DMS53 (cell line): ENCODE measurements around the gene OTOP1.
"Not testable (repeated sequence)": the region's sequence is repeated elsewhere in the genome, so short reads cannot be mapped to it uniquely, and the experiment has no call there.

ENCODE experiments used
- DNase-seq: peaks from one replicate; lab custom pipeline; 2025; lab: John Stamatoyannopoulos, UW

The OTOP1 gene

DNA sequence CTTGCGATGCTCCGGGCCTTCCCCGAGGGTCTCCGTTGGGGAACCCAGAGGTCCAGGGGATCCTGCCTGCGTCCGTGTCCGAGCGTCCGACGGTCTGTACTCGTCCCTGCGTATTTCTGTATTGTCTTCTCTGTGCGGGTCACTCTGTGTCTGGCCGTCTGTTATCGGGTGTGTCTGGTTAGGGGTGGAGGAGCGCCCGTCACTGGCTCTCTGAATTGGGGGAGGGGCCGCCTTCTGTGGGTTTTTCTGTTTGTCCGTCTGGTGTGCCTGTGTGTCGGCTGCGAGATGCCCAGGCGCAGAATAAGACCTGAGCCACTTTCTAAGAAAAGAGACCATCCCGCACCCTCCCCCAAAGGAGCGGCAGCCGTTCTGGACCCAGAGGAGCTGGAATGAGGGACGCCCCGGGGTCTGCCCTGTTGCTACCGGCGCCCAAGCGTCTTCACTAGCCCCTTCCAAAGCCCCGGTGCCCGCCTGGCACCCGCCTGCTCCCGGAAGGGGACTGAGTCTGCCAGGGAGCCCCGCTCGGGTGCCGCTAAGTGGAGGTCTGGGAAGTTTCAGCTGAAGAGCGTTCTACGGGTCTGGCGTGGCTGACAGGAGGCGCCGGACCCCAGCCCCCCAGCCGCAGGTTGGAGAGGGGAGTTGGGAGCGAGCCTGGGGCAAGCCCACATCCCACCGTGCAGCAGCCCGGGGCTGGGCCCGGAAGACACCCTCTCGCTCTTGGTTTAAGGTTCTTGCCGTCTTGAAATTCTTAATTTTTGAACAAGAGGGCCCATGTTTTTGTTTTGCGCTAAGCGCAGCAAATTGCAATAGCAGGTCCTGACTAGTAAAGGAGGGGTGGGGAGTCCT lies 1.0 kb upstream of the OTOP1 start:
- DNase-seq, result no peak

GRCh38 chr4:4225915-4226605 lies 669 bp downstream of the OTOP1 start:
- DNase-seq, result no peak

- no peak for DNase-seq
Measured at GRCh38 chr4:4217113-4217512, 9.6 kb downstream of the OTOP1 start.

GRCh38 chr4:4216648-4217047 lies 10.1 kb downstream of the OTOP1 start:
- peak; percentile 55 for DNase-seq

GRCh38 chr4:4213674-4214073 lies 13.1 kb downstream of the OTOP1 start:
- not testable (repeated sequence) for DNase-seq

DNA sequence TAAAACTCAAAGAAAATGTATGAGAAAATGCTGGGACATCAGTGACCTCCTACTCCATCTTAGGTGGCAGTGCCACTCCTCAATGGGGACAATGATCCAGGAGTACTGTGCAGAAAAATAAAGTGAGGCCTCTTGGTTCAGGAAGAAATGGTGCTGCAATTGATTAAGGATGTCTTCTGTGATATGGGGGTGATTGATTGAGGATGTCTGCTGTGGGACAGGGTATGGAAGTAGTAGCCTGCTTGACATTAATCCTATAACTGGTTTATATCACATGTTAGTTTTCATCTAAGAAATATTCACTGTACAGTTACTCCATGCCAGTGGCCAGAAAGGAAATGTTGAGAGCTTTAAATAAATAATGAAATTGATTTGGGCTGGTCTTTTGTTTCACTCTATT lies 20.5 kb downstream of the OTOP1 start:
- DNase-seq, result no peak

- no peak for DNase-seq
Measured at GRCh38 chr4:4204401-4204745, 22.4 kb downstream of the OTOP1 start.

DNA sequence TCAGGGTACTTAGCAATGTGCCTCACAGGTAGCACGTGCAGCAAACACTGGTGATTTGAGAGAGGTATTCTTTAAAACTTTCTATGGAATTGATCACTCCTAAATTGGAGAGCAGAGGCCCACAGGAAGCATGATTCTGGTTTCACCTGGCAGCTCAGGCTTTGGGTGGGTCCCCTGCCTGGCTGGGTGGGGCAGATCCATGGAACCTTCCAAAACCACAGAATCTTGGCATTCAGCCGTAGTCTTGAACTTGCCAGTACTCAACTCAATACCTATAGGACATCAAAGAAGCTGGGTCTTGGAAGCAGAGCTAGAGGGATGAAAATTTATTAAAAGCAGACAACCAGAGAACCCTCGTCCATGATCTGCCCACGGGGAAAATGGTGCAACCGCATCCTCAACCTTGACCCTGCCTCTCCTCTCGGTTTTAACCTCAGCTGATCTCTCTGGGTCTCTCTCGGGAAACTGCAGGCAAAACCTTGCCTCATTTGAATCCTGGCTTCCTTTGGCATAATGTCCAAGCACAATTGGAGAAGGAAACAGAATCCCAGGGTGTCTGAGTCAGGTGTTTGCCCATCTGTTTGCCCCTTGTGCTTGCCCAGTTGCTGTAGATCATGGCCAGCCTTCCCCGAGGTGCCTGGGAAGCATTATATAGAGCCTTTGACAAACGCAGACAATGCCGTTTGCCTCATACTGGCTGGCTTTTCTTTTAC lies 22.9 kb downstream of the OTOP1 start:
- no peak for DNase-seq

DNA sequence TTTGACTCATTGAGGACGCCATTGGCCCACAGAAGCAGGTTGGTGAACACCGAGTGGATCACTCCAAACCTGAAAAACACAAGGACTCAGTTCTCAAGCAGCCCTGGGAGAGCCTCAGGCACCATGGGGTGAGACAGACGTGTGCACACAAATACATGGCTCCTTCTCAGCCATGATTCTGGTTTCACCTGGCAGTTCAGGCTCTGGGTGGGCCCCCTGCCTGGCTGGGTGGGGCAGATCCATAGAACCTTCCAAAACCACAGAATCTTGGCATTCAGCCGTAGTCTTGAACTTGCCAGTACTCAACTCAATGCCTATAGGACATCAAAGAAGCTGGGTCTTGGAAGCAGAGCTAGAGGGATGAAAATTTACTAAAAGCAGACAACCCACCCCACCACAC lies 24.2 kb downstream of the OTOP1 start:
- DNase-seq, result no peak

GRCh38 chr4:4200624-4201023 lies 26.1 kb downstream of the OTOP1 start:
- no peak for DNase-seq

GRCh38 chr4:4195354-4195753 lies 31.4 kb downstream of the OTOP1 start:
- DNase-seq, result no peak

GRCh38 chr4:4188557-4188956 lies 38.2 kb downstream of the OTOP1 start:
- DNase-seq, result peak; percentile 27

- no peak for DNase-seq
Measured at GRCh38 chr4:4185528-4185927, 41.2 kb downstream of the OTOP1 start.

DNA sequence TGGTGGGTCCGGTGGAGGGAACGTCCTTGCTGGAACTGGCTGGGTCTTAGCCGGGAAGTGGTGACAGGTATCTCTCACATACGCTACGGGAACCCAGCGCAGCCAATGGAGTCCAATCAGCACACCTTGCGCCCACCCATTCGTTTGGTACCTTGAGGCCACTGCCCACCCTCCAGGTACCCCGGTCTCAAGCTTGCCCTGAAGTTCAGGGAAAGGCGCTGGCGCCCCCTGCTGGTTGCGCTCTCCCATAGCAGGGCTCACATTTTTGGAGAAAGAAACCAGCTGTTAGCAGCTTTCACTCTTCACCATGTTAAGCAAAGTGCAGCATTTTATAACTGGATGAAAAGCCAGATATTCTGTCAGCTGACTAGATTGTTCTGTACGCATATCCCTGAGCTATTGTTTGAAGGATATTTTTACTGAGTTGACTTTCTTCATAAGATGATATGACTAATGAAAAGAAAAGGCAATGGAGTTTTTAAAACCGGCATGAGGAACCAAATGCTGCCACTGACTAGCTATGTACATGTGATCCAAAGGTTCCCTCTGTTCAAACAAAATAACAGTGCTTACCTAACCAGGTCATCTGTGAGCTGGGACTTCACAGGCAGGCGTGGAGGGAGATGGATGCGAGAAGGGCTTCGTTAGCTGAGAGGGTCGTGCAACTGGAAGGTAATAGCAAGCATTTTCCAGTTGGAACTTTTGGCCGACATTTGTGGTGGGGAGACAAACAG lies 43.7 kb downstream of the OTOP1 start:
- peak; percentile 33 for DNase-seq

- DNase-seq, result no peak
Measured at GRCh38 chr4:4170596-4171150, 56.1 kb downstream of the OTOP1 start.

DNA sequence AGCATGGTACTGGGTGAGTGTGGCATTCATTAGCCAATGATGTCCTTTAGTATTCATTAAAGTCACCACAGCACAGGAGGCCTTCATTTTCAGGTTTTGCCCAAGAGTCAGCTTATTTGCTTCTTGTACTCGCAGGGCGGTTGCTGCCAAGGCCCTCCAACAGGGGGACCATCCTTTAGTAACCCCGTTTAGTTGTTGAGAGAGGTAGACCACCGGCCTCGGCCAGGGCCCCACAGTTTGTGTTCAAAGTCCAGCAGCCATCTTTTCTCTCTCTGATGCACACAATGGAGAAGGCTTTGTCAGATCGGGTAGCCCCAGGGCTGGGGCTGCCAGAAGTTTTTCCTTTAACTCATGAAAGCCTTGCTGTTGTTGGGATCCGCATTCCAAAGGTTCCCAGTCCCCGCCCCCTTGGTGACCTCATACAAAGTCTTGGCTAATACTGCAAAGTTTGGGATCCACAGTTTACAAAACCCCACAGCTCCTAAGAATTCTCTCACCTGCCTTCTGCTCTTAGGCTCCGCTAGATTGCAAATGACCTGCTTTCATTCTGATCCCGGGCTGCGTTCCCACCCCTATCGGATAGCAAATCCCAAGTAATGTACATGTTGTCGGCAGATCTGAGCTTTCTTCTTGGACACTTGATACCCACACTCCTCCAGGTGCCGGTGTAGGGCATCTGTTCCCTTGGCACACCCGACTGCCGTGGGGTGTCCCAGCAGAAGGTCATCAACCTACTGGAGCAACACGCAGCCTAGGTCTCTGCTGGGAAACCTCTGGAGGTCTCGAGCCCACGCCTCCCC lies 58.5 kb downstream of the OTOP1 start:
- not testable (repeated sequence) for DNase-seq

DNA sequence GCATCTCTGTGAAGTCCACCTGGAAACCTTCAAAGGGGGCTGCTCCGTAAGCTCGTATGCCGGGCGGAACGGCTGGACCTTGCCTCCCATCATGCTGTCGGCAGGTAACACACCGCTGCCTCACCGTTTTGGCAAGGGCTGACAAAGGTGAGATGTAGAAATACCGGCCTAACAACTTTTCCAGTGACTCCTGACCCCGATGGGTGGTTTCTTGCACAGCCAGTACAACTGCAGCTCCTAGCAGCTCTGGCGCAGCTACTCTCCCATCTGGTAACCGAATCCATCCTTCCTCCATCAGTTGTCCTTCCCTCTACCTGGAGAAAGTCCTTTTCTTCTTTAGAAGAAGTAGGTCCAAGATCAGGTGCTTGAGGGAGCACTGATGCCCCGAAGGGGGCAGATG lies 59.7 kb downstream of the OTOP1 start:
- not testable (repeated sequence) for DNase-seq

DNA sequence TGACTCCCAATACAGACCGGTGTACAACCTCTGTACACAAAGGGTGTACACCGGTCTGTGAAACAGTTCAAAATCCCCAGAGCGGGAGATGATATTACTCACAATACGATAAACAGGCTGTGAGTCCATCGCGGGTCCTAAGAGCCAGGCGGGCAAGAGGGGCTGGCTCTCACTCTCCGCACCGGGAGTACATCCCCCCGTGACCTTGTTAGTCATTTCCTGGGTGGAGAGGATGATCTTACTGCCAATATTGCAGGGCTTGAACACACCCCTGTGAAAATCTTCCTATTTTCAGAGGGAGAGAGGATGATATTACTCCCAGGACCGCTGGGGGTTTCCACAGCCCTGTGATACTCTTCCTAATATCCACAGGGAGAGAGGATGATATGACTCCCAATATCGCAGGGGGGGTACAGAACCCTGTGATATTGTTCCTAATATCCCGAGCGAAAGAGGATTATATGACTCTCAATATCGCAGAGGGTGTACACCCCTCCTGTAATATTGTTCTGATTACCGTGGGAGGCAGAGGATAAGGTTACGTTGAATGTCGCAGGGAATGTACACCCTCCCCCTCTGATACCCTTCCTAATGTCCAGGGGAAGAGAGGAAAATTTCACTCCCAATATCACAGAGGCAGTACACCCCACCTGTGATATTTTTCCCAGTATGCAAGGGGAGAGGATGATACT lies 60.9 kb downstream of the OTOP1 start:
- not testable (repeated sequence) for DNase-seq

- not testable (repeated sequence) for DNase-seq
Measured at GRCh38 chr4:4164532-4165173, 62.1 kb downstream of the OTOP1 start.

- not testable (repeated sequence) for DNase-seq
Measured at GRCh38 chr4:4162186-4162585, 64.5 kb downstream of the OTOP1 start.
